RWPE2 (cell line): ENCODE measurements around the gene RNF220.
A peak's percentile ranks its signal among the peaks of the same experiment; 100 is the strongest.

Source experiments
- ATAC-seq: fragments of 200-7000 bp; cut with Tn5 transposase; 3 replicates; pipeline ENCODE4 v1.9.1; 2021; ENCODE audit warnings: low read depth
- DNase-seq: peaks from one replicate; pipeline ENCODE4 v3.0.0-alpha.2; 2020; ENCODE audit warnings: low spot score
- H3K27ac ChIP-seq: fragments of 450-650 bp; 2 replicates; pipeline ENCODE4 v1.5.1; 2017; ENCODE audit warnings: mild to moderate bottlenecking; ENCODE audit not compliant: poor library complexity, severe bottlenecking
- H3K27me3 ChIP-seq: fragments of 250-450 bp; sonication (Bioruptor Pico); 2 replicates; pipeline ENCODE4 v1.5.1; 2021; ENCODE audit warnings: mild to moderate bottlenecking, moderate library complexity; ENCODE audit not compliant: insufficient read depth, poor library complexity, severe bottlenecking
- H3K36me3 ChIP-seq: fragments of 250-450 bp; sonication (Bioruptor Pico); 2 replicates; pipeline ENCODE4 v1.5.1; 2020; ENCODE audit warnings: low read depth, mild to moderate bottlenecking, moderate library complexity
- H3K4me1 ChIP-seq: fragments of 250-450 bp; sonication (Bioruptor Pico); 2 replicates; pipeline ENCODE4 v1.5.1; 2021; ENCODE audit warnings: mild to moderate bottlenecking, moderate library complexity; ENCODE audit not compliant: insufficient read depth, poor library complexity, severe bottlenecking
- H3K4me3 ChIP-seq: fragments of 250-450 bp; sonication (Bioruptor Pico); 2 replicates; pipeline ENCODE4 v1.5.1; 2021; ENCODE audit warnings: mild to moderate bottlenecking, moderate library complexity; ENCODE audit not compliant: severe bottlenecking
- H3K9me3 ChIP-seq: fragments of 250-450 bp; sonication (Bioruptor Pico); 2 replicates; pipeline ENCODE4 v1.5.1; 2021; ENCODE audit warnings: mild to moderate bottlenecking, moderate library complexity; ENCODE audit not compliant: severe bottlenecking
- TF ChIP-seq, protein P1 (sequence below): fragments of 450-650 bp; IDR thresholded peaks from one replicate; pipeline ENCODE4 v1.5.1; 2017; ENCODE audit warnings: mild to moderate bottlenecking, moderate library complexity; ENCODE audit not compliant: poor library complexity, severe bottlenecking

Gene RNF220

DNA sequence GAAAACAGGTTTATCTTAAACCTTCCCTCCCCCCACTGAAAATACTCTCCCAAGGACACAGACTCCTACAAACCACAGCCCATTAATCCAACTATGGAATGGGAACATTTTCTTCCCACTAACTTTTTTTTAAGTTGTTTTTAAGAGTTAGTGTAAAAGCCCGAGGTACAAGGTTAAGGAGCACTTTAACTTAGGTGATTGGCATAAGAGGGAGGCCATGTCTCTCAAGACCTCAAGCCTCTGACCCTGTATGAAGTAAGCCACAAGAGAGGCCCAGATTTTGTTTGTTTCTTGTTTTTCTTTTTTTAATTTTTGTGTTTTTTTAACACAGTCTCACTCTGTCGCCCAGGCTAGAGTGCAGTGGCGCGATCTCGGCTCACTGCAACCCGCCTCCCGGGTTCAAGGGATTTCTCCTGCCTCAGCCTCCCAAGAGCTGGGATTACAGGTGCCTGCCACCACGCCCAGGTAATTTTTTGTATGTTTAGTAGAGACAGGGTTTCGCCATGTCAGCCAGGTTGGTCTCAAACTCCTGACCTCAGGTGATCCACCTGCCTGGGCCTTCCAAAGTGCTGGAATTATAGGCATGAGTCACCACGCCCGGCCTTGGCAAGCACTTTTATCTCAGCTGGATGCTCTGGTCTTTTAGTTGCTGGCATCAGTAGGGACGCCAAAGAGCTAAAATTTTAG lies 283.8 kb downstream of the RNF220 start:
- TF ChIP-seq, protein P1, sequence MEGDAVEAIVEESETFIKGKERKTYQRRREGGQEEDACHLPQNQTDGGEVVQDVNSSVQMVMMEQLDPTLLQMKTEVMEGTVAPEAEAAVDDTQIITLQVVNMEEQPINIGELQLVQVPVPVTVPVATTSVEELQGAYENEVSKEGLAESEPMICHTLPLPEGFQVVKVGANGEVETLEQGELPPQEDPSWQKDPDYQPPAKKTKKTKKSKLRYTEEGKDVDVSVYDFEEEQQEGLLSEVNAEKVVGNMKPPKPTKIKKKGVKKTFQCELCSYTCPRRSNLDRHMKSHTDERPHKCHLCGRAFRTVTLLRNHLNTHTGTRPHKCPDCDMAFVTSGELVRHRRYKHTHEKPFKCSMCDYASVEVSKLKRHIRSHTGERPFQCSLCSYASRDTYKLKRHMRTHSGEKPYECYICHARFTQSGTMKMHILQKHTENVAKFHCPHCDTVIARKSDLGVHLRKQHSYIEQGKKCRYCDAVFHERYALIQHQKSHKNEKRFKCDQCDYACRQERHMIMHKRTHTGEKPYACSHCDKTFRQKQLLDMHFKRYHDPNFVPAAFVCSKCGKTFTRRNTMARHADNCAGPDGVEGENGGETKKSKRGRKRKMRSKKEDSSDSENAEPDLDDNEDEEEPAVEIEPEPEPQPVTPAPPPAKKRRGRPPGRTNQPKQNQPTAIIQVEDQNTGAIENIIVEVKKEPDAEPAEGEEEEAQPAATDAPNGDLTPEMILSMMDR, result no peak
- Histone ChIP-seq H3K36me3 (no peaks in the 10 kb centered on the region), H3K27me3 (no peaks in the 10 kb centered on the region), H3K4me3 (no peak overlapping the region), H3K27ac (no peak overlapping the region), H3K4me1 (no peaks in the 10 kb centered on the region), H3K9me3 (no peaks in the 10 kb centered on the region)
- no peak for DNase-seq
- 0 out of 3 replicates have a peak, but pooled peaks have one; percentile 31 for ATAC-seq

DNA sequence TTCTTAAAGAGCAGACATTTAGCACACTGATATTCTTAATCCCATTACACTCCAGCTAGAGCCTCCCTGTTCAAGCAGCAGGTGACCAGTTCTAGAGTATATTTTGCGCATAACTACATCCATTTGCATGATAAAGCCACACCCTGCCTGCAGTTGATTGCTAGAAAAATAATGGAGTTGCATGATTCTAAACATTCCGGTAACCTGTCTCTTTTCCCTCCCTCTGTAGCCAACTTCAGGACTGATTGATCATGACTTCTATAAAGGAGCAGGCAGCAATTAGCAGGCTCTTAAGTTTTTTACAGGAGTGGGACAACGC lies 284.4 kb downstream of the RNF220 start:
- ATAC-seq, result no peak
- no peak overlapping the region for H3K27ac ChIP-seq

DNA sequence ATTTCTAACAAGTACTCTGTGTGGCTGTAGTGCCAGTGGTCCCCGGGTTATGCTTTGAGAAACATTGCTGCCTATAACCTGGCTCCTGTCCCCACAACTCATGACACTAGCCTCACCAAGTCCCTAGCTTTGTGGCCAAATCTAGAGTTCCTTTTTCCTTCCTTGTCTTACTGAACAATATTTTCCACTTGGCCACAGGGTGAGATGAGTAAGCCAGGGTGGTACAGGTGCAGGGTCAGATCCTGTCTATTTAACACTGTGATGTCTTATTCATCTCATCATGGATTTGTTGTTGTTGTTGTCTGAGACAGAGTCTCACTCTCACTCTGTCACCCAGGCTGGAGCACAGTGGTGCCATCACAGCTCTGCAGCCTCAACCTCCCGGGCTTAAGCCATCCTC lies 288.1 kb downstream of the RNF220 start:
- no peaks in the 10 kb centered on the region for H3K4me1 ChIP-seq
- ATAC-seq, result no peak
- no peak overlapping the region for H3K4me3 ChIP-seq
- TF ChIP-seq, protein P1, result no peak
- no peaks in the 10 kb centered on the region for H3K9me3 ChIP-seq
- no peaks in the 10 kb centered on the region for H3K27me3 ChIP-seq
- no peaks in the 10 kb centered on the region for H3K36me3 ChIP-seq
- DNase-seq, result no peak
- H3K27ac ChIP-seq, result no peak overlapping the region

More for the DNA sequence above, 284.4 kb downstream of the RNF220 start:
- no peaks in the 10 kb centered on the region for H3K9me3 ChIP-seq
- TF ChIP-seq, protein P1, result no peak
- no peaks in the 10 kb centered on the region for H3K36me3 ChIP-seq
- H3K4me3 ChIP-seq, result no peak overlapping the region
- no peaks in the 10 kb centered on the region for H3K27me3 ChIP-seq
- DNase-seq, result no peak
- H3K4me1 ChIP-seq, result no peaks in the 10 kb centered on the region

DNA sequence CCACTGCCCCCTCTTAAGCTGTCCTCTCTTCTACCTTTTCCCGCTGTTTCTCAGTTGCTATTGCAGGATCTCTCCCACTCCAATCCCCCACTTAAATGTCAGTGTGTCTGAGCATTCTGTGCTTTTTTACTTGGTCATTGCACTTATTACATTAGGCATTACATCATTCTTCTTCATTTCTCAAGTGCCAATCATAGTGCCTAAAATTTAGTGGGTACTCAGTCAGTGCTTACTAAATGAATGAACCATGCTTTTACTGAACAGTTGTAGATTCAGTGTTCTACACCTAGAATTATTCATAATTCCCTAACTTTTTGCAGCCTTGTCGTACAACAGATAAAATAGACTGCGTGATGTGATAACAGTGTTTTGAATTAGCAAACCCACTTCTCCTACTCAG lies 288.8 kb downstream of the RNF220 start:
- TF ChIP-seq, protein P1, result no peak
- Histone ChIP-seq H3K4me1 (no peaks in the 10 kb centered on the region), H3K27me3 (no peaks in the 10 kb centered on the region), H3K27ac (no peak overlapping the region), H3K9me3 (no peaks in the 10 kb centered on the region), H3K4me3 (no peak overlapping the region), H3K36me3 (no peaks in the 10 kb centered on the region)
- ATAC-seq (no peak), DNase-seq (no peak)

DNA sequence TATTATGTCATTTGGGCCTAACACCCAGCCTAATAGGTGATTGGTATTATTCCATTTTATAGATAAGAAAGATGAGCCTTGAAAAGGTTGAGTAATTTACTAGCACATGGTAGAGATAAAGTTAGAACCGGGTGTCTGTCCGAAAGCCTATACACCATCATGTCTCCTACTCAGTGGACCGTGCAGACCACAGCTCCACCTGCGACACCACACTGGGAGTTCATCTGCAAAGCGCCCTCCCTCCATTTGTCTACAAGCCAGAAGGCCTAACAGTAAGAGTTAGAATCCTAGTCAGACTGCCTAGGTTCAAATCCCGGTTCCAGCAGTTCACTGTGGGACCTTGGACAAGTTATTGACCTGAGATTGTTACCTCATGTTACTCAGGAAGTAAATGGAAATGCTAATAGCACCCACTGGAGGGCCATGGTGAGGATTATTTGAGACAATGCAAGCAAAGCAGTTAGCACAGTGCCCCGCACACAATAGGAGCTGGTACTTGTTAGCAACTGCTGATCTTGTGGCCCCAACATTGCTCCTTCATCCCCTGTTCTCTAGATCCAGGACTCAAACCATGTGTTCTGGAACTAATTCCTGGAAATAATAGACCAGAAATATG lies 289.9 kb downstream of the RNF220 start:
- H3K27me3 ChIP-seq, result no peaks in the 10 kb centered on the region
- H3K36me3 ChIP-seq, result no peaks in the 10 kb centered on the region
- H3K4me3 ChIP-seq, result no peak overlapping the region
- DNase-seq, result no peak
- TF ChIP-seq, protein P1, result no peak
- H3K9me3 ChIP-seq, result no peaks in the 10 kb centered on the region
- no peak for ATAC-seq
- no peak overlapping the region for H3K27ac ChIP-seq
- no peaks in the 10 kb centered on the region for H3K4me1 ChIP-seq
